GM13976 (cell line): Measurements from ENCODE around the gene GPR75.

Experiments used
- DNase-seq: peaks from one replicate; pipeline ENCODE4 v3.0.0; 2012; ENCODE audit warnings: low spot score
- in situ Hi-C: fragments of 300-500 bp; cut with MboI; formaldehyde crosslinking; loops from one replicate; pipeline ENCODE4 v1.12.0; 2022; ENCODE audit warnings: low sequenced_read_pairs, mixed read lengths, inconsistent platforms; ENCODE audit not compliant: unreplicated experiment
- TF ChIP-seq, protein P1 (sequence below): IDR thresholded peaks from 2 replicates; pipeline ENCODE4 v1.5.1; 2012; ENCODE audit warnings: borderline replicate concordance, mild to moderate bottlenecking; ENCODE audit not compliant: insufficient read depth; ENCODE audit errors: extremely low read depth, missing control alignments, control extremely low read depth

The GPR75 gene

GRCh38 chr2:53820048-53820447, 39.7 kb downstream of the GPR75 start:
- in situ Hi-C loops, result no loop called here

DNA sequence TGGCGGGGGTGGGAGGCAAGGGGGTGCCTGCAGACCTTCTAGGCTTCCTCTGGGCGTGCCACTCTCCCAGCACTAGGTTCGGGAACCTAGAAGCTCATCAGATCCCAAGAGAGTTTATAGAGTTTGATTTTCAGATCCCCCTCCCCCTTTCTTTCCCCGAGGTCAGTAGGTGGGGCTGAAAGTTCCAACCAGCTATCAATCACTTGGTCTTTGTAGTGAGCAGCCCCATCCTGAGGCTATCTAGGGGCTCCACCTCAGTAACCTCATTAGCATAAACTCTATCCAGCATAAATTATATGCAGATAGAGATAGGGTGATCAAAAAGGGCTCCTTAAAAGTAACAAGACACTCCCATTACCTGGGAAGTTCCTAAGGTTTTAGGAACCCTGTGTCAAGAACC, 40.1 kb downstream of the GPR75 start:
- TF ChIP-seq, protein P1, sequence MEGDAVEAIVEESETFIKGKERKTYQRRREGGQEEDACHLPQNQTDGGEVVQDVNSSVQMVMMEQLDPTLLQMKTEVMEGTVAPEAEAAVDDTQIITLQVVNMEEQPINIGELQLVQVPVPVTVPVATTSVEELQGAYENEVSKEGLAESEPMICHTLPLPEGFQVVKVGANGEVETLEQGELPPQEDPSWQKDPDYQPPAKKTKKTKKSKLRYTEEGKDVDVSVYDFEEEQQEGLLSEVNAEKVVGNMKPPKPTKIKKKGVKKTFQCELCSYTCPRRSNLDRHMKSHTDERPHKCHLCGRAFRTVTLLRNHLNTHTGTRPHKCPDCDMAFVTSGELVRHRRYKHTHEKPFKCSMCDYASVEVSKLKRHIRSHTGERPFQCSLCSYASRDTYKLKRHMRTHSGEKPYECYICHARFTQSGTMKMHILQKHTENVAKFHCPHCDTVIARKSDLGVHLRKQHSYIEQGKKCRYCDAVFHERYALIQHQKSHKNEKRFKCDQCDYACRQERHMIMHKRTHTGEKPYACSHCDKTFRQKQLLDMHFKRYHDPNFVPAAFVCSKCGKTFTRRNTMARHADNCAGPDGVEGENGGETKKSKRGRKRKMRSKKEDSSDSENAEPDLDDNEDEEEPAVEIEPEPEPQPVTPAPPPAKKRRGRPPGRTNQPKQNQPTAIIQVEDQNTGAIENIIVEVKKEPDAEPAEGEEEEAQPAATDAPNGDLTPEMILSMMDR, result no peak
- DNase-seq, result no peak
- in situ Hi-C loops, result no loop called here

More at GRCh38 chr2:53820048-53820447, 39.7 kb downstream of the GPR75 start:
- TF ChIP-seq, protein P1, result no peak
- DNase-seq, result no peak

- TF ChIP-seq, protein P1, result no peak
- in situ Hi-C loops, result no loop called here
- no peak for DNase-seq
Observed at GRCh38 chr2:53818854-53819435, 40.8 kb downstream of the GPR75 start.

- in situ Hi-C loops, result no loop called here
- TF ChIP-seq, protein P1, result no peak
- DNase-seq, result no peak
Observed at GRCh38 chr2:53813151-53813550, 46.6 kb downstream of the GPR75 start.

- in situ Hi-C loops, result no loop called here
- DNase-seq, result no peak
- TF ChIP-seq, protein P1, result no peak
Observed at GRCh38 chr2:53811601-53812000, 48.2 kb downstream of the GPR75 start.
